ENCODE measurements around the gene RNF32. TPM values are rescaled to one million over a fixed set of nuclear protein-coding genes. Genes with fewer than 3 reads are reported as not detected.

RNF32 gene
- total RNA-seq, 1 donor from 2014 or later: 1.6 TPM

- no peak for DNase-seq (ENCODE audit: low read depth)
- H3K4me3 Mint-ChIP-seq (ENCODE audit: unreplicated experiment): no peak overlapping the region
- no peaks in the 10 kb centered on the region for H3K4me1 ChIP-seq (ENCODE audit: insufficient read depth, low read length)
- no peak overlapping the region for H3K9ac ChIP-seq (ENCODE audit: low read length)
- H3K79me2 ChIP-seq (ENCODE audit: insufficient read depth, low read length): no peaks in the 10 kb centered on the region
- no peak for TF ChIP-seq EZH2 (IDR thresholded peaks at IDR 0.05; ENCODE audit: insufficient read depth, low read length)
- no peak for TF ChIP-seq CTCF (IDR thresholded peaks at IDR 0.05; ENCODE audit: insufficient read depth, low read depth, low read length)
- H3K4me3 ChIP-seq (ENCODE audit: insufficient read depth, low read depth, low read length): no peak overlapping the region
- no peak overlapping the region for H3K27ac ChIP-seq (ENCODE audit: low read depth, low read length)
- no peaks in the 10 kb centered on the region for H3K9me3 ChIP-seq (ENCODE audit: insufficient read depth, low read depth, low read length)
- no peak overlapping the region for H3K27ac Mint-ChIP-seq (ENCODE audit: unreplicated experiment)
- H3K27me3 Mint-ChIP-seq (ENCODE audit: low read depth, unreplicated experiment): no peaks in the 10 kb centered on the region
- no peak overlapping the region for H3K4me2 ChIP-seq (ENCODE audit: low read length)
- H2AFZ ChIP-seq (ENCODE audit: low read depth, low read length): no peak overlapping the region
- peaks cover 6% of the 10 kb centered on the region for H3K36me3 Mint-ChIP-seq (ENCODE audit: low read depth, unreplicated experiment)
- no peaks in the 10 kb centered on the region for H3K36me3 ChIP-seq (ENCODE audit: insufficient read depth, low read length)
- no peaks in the 10 kb centered on the region for H3K4me1 Mint-ChIP-seq (ENCODE audit: low read depth, unreplicated experiment)
- no peaks in the 10 kb centered on the region for H3K9me3 Mint-ChIP-seq (ENCODE audit: unreplicated experiment)
- H3K27me3 ChIP-seq (ENCODE audit: insufficient read depth, low read length): no peaks in the 10 kb centered on the region
- FAIRE-seq: no peak
- no peaks in the 10 kb centered on the region for H4K20me1 ChIP-seq (ENCODE audit: insufficient read depth, low read length)
Observed at GRCh38 chr7:156594283-156595080, 46.1 kb upstream of the RNF32 start.

GRCh38 chr7:156600496-156600895, 40.1 kb upstream of the RNF32 start:
- no peaks in the 10 kb centered on the region for H3K4me1 ChIP-seq (ENCODE audit: insufficient read depth, low read length)
- H2AFZ ChIP-seq (ENCODE audit: low read depth, low read length): no peak overlapping the region
- no peaks in the 10 kb centered on the region for H3K9me3 ChIP-seq (ENCODE audit: insufficient read depth, low read depth, low read length)
- Mint-ChIP-seq H3K9me3 (ENCODE audit: unreplicated experiment) (no peaks in the 10 kb centered on the region), H3K27ac (ENCODE audit: unreplicated experiment) (no peak overlapping the region), H3K4me3 (ENCODE audit: unreplicated experiment) (no peak overlapping the region), H3K27me3 (ENCODE audit: low read depth, unreplicated experiment) (no peaks in the 10 kb centered on the region), H3K36me3 (ENCODE audit: low read depth, unreplicated experiment) (no peaks in the 10 kb centered on the region), H3K4me1 (ENCODE audit: low read depth, unreplicated experiment) (peaks cover 21% of the 10 kb centered on the region)
- TF ChIP-seq EZH2 (IDR thresholded peaks at IDR 0.05; ENCODE audit: insufficient read depth, low read length): no peak
- no peak for TF ChIP-seq CTCF (IDR thresholded peaks at IDR 0.05; ENCODE audit: insufficient read depth, low read depth, low read length)
- no peaks in the 10 kb centered on the region for H3K36me3 ChIP-seq (ENCODE audit: insufficient read depth, low read length)
- no peak overlapping the region for H3K4me3 ChIP-seq (ENCODE audit: insufficient read depth, low read depth, low read length)
- no peak for DNase-seq (ENCODE audit: low read depth)
- H3K4me2 ChIP-seq (ENCODE audit: low read length): no peak overlapping the region
- no peak overlapping the region for H3K27ac ChIP-seq (ENCODE audit: low read depth, low read length)
- no peaks in the 10 kb centered on the region for H3K79me2 ChIP-seq (ENCODE audit: insufficient read depth, low read length)
- no peaks in the 10 kb centered on the region for H4K20me1 ChIP-seq (ENCODE audit: insufficient read depth, low read length)
- H3K9ac ChIP-seq (ENCODE audit: low read length): no peak overlapping the region
- FAIRE-seq: no peak
- H3K27me3 ChIP-seq (ENCODE audit: insufficient read depth, low read length): no peaks in the 10 kb centered on the region

- H3K36me3 Mint-ChIP-seq (ENCODE audit: low read depth, unreplicated experiment): no peaks in the 10 kb centered on the region
- H3K27ac Mint-ChIP-seq (ENCODE audit: unreplicated experiment): no peak overlapping the region
- Histone ChIP-seq H3K9ac (ENCODE audit: low read length) (no peak overlapping the region), H3K4me3 (ENCODE audit: insufficient read depth, low read depth, low read length) (no peak overlapping the region), H3K36me3 (ENCODE audit: insufficient read depth, low read length) (no peaks in the 10 kb centered on the region), H2AFZ (ENCODE audit: low read depth, low read length) (no peak overlapping the region), H3K27me3 (ENCODE audit: insufficient read depth, low read length) (no peaks in the 10 kb centered on the region), H4K20me1 (ENCODE audit: insufficient read depth, low read length) (no peaks in the 10 kb centered on the region), H3K4me1 (ENCODE audit: insufficient read depth, low read length) (no peaks in the 10 kb centered on the region), H3K27ac (ENCODE audit: low read depth, low read length) (no peak overlapping the region), H3K4me2 (ENCODE audit: low read length) (no peak overlapping the region), H3K9me3 (ENCODE audit: insufficient read depth, low read depth, low read length) (no peaks in the 10 kb centered on the region), H3K79me2 (ENCODE audit: insufficient read depth, low read length) (no peaks in the 10 kb centered on the region)
- H3K9me3 Mint-ChIP-seq (ENCODE audit: unreplicated experiment): no peaks in the 10 kb centered on the region
- no peaks in the 10 kb centered on the region for H3K27me3 Mint-ChIP-seq (ENCODE audit: low read depth, unreplicated experiment)
- TF ChIP-seq CTCF (IDR thresholded peaks at IDR 0.05; ENCODE audit: insufficient read depth, low read depth, low read length) (no peak), EZH2 (IDR thresholded peaks at IDR 0.05; ENCODE audit: insufficient read depth, low read length) (no peak)
- FAIRE-seq (no peak), DNase-seq (ENCODE audit: low read depth) (no peak)
- H3K4me1 Mint-ChIP-seq (ENCODE audit: low read depth, unreplicated experiment): peaks cover 21% of the 10 kb centered on the region
- H3K4me3 Mint-ChIP-seq (ENCODE audit: unreplicated experiment): no peak overlapping the region
Observed at GRCh38 chr7:156602283-156602682, 38.3 kb upstream of the RNF32 start.
